ENCODE results near the gene HNF1A.
"Not testable (repeated sequence)": the region's sequence is repeated elsewhere in the genome, so short reads cannot be mapped to it uniquely, and the experiment has no call there.

HNF1A gene

DNA sequence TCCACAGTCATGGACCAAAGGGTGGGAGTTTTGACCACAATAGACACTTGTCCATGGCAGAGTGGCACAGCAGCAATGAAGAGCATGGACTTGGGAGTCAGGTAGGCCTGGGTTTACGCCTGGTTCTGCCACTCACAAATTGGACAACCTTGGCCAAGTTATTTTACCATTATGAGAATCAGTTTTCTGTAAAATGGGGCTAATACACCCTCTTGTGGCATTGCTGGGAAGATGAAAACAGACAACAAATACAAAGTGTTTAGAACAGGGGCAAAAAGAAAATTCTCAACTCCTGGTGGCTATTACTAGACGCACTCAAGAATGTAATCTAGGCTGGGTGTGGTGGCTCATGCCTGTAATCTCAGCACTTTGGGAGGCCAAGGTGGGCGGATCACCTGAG lies 35.4 kb downstream of the HNF1A start:
- DNase-seq, result no peak

DNA sequence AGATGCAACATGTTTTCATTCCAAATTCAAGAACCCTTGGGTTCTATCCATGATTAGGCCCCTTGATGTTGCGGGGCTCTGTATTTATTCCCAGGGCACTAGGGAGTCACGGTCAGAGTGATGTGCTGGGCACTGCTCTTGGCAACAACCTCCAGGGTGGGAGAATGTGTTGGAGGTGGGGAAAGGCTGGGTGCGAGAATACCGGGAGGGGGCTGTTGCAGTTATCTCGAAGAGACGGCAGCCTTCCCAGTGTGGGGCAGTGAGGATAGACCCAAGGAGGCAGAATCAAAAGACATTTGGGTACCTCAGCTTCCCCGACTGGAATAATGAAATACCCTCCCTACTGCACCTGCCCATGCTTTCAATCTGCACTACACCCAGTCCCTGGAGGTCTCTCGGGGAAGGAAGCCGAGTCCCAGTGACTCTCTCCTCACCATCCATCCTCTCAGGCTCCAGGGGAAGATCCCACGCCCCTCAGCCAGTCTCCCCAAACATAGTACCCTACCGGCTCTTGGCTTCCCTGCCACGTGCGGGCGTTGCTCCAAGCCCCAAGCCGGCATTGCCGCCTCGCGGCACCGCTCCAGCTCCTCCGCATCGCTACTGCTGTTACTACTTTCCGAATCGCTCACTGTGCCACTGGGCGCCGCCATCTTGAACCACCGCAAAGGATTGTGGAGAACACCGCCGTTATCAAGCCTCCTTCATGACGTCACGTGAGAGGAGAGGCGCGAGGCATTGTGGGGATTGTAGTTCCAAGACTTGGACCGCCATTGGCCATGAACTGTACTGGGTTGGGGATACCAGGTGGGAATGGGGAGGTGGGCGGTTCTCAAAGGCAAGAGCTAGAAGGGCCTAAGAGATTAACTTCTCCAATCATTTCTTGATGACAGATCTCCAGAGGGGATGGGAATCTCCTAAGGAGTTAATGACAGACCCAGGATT lies 37.8 kb downstream of the HNF1A start, which contains the start of gene C12orf43:
Gene C12orf43, minus strand, starts transcription at position 663 of the 942 bp plus-strand sequence. Its CDS starts 13 bp downstream, at position 650.
- DNase-seq, result peak; percentile 98

DNA sequence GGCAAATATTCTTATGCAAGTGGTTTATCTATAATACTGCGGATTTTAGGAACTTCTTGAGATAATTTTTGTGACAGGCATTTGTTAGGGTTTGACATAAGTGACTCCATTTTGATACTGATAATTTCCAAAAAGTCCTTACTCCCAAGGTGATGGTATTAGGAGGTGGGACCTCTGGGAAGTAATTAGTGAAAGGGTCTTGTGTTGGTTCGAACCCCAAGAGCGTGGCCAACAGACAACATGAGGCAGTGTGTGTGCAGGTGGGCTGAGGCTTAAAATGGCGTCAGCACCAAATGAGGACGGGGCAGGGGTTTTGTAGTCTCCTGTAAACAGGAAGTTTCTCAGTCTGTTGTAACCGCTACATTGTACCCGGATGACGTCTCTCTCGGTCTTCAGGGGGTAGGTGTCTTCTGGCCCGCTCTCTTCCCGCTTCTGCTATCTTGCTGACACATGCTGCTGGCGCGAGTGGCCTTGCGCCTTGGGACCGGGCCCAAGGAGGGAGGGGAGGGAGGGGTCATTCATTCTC lies 39.7 kb downstream of the HNF1A start:
- no peak for DNase-seq

DNA sequence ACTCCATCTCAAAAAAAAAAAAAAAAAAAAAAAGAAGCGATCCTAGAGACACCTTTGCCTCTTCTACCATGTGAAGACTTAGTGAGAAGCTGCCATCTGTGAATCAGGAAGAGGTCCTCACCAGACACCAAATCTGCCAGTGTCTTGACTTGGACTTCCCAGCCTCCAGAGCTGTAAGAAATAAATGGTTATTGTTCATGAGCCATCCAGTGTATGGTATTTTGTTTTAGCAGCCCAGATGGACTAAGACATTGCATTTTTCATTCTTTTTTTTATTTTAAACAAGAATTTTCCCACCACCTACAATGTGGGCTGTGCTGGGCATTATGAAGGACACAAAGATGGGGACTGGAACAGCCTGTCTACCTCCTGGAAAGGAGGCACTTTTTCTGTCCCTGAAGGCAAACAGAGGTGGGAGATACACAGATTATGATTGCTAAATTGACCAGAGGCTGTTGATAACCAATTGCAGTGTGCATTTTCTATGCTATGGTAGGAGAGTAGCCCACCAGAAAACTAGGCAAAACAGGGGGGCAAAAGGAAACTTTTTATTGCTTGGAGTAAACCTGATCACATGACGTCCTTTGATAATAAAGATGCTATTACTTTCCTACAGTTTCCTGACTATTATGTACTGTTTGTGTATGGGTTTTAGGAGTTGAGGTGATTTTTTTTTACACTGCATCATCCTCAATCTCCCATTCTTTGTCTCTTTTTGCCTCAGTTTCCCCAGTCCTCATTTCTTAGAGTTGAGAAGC lies 40.7 kb downstream of the HNF1A start:
- DNase-seq, result no peak

DNA sequence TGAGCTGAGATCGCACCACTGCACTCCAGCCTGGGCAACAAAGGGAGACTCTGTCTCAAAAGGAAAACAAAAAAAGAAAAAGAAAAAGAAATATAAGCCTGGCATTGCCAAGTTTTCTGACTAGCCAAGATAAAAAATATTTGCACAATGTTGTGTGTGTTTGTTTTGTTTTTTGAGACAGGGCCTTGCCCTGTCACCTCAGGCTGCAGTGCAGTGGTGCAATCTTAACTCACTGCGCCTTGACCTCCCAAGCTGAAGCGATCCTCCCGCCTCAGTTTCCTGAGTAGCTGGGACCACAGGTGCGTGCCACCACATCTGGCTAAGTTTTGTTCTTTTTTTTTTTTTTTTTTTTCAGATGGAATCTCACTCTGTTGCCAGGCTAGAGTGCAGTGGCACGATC lies 43.4 kb downstream of the HNF1A start:
- no peak for DNase-seq

DNA sequence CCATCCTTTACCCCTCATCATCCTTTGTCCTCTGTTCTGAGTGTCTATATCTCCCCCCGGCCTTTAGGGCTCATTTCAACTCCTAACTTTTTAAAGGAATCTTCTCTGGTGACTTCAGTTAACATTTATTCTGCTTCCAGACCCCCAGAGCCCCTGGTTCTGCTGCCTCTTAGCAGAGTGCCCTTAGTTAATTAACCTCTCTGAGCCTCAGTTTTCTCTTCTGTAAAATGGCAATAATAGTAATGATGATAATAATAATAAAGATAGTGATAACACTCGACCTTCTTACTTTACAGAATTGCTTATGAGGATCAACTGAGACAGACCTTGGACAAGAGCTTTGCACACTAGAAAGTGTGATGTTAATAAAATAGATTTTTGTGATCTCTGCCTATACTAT lies 44.4 kb downstream of the HNF1A start:
- DNase-seq, result no peak

DNA sequence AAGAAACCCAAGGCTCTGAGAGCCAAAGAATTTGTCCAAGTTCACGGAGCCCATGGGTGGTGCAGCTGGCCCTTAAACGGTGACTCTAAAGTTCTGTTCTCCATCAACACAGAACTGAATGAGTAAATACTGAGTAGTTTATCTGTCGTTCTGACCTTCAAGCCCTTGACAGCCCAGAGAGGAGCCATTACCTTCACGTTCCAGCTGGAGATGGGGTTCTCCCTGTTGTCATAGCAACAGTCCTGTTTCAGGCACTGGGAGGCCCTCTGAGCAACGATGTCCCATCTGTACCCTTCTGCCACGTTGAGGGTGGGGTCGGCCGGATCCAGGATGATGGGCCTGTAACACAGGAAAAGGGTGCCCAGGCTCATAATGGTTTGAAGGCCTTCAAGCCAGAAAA lies 45.5 kb downstream of the HNF1A start:
- DNase-seq, result no peak

DNA sequence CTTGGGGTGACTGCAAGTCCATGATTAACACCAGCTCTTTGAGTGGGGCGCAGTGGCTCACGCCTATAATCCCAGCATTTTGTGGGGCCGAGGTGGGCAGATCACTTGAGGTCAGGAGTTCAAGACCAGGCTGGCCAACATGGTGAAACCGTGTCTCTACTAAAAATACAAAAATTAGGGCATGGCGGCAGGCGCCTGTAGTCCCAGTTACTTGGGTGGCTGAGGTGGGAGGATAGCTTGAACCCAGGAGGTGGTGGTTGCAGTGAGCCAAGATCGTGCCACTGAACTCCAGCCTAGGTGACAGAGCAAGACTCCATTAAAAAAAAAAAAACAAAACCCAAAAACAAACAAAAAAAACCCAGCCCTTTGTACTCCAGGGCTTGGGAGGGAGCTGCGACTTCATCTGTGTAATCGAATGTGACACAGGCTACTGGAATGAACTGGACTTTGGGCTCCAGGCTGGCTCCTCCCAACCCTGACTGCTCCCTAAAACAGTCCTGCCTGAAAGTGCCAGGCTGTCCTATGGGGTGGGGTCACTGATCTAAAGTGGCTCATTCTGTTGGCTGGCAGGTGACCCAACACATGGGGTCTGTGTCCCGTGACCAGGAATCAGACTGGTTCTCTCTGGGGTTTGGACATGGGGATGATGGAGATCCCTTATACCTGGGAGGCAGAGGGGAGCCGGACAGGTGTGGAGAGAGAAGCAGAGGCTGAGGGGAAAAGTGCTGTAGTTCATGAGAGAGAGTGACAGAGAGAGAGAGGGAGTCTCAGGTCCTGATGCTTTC lies 47.3 kb downstream of the HNF1A start:
- no peak for DNase-seq

DNA sequence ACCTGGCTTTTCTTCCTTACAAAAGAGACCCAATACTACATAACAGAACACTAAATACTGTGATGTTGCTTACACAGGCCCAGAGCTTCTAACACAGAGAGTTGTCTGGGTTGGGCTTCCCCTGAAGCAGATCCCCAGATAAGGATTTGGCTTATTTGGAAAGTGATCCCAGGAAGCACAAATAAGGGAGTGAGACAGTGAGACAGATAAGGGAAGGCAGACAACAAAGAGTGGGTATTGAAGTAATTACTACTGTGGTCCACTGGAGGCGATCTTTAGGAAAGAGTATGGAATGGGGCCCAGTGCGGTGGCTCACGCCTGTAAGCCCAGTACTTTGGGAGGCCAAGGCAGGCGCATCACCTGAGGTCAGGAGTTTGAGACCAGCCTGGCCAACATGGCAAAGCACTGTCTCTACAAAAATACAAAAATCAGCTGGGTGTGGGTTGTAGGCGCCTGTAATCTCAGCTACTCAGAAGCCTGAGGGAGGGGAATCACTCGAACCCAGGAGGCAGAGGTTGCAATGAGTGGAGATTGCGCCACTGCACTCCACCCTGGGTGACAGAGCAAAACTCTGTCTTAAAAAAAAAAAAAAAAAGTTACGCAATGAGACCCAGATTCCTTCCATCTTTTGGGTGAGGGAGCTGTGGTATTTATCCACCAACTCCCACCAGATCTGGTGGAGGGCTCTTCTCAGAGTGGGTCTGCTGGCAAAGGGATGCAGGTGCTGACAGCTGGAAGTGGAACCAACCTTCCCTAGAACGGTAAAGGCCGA lies 48.1 kb downstream of the HNF1A start:
- no peak for DNase-seq

DNA sequence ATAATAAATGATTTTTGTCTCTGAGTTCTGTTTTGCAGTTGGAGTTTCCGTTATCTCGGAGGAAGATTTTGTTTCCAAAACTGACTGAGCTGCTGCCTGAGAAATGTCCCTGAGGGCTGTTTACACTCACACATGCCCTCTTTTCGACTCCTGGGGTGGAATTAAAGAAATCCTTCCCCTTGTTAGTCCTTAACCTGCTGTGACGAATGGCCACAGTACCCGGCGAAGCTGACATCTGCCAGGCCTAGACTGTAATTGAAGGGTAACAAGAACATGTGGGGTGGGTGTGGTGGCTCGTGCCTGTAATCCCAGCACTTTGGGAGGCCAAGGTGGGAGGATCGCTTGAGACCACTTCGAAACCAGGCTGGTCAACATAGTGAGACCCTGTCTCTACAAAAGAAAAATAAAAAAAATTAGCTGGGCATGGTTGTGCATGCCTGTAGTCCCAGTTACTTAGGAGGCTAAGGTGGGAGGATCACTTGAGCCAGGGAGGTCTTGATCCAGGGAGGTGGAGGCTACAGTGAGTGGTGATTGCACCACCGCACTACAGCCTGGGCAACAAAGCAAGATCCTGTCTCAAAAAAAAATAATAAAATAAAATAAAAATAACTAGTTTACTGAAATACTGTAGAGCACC lies 52.4 kb downstream of the HNF1A start:
- no peak for DNase-seq

DNA sequence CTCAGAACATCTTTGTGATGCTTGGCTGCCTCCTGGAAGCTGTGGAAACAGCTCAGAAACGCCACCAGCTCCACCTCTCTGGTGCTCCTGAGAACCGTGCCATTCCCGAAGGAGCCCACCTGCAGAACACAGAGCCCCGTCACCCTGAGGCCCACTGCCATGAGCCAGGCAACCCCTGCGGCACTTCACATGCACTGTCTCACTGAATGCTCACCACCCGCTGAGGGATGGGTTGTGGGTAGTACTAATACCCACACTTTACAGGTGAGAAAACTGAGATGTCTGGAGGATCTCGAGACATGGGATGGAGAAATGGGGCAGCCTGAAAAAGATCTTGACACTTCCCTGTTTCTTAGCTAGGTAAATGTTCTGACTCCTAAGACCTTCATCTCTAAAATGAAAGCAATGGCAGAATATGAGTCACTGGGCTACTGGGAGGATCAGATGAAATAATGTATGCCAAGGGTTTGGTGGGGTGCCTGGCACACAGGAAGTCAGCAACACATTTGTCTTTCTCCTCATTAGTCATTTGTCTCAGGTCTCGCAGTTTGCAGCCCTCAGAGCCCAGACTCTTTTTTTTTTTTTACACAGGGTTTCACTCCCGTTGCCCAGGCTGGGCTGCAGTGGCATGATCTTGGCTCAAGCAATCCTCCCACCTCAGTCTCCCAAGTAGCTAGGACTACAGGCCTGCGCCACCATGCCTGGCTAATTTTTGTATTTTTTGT lies 55.4 kb downstream of the HNF1A start:
- no peak for DNase-seq

DNA sequence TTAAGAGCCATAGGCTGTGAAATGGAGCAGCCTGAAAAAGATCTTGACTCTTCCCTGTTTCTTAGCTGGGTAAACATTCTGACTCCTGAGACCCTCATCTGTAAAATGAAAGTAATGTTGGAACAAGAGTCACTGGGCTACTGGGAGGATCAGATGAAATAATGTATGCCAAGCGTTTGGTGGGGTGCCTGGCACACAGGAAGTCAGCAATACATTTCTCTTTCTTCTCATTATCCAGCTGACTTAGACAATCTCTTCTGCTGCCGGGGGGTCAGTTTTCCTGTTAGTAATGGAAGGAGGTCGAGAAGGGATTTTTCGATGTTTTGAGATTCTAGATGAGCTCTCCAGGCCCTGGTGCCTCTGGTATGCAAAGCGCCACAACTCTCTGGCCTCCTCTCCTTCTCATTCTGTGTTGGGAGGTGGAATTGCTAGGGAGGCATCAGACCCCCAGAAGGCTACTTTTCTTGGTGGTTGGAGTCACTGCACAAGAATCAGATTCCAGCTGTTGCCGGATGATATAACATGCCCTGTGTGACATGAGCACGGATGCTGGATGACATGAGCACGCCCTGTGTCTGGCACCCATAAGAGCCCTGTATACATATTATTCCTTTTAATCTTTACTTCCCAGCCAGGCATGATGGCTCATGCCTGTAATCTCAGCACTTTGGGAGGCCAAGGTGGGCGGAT lies 56.4 kb downstream of the HNF1A start:
- DNase-seq, result no peak

DNA sequence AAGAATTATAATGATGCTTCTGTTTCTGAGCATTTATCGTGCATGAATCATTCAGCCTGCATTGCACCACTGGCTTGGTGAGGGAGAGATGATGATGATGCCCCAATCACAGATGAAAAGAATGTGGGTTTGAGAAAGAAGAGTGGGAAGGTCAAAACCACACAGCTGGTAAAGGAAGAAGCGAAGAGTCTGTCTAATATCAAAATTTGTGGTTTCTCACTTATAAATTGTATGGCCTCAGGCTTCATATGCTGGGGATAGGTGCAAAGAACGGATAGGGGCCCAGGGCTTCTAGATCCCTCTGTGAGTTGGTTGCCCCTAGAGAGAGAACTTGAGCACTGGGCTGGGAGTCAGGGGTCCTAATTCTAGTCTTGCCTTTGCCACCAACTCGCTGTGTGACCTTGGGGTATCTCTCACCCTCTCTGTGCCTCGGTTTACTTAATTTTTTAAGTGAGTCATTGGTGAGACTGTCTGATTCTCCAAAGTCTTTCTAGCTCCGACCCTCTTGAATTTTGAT lies 58.5 kb downstream of the HNF1A start:
- no peak for DNase-seq

DNA sequence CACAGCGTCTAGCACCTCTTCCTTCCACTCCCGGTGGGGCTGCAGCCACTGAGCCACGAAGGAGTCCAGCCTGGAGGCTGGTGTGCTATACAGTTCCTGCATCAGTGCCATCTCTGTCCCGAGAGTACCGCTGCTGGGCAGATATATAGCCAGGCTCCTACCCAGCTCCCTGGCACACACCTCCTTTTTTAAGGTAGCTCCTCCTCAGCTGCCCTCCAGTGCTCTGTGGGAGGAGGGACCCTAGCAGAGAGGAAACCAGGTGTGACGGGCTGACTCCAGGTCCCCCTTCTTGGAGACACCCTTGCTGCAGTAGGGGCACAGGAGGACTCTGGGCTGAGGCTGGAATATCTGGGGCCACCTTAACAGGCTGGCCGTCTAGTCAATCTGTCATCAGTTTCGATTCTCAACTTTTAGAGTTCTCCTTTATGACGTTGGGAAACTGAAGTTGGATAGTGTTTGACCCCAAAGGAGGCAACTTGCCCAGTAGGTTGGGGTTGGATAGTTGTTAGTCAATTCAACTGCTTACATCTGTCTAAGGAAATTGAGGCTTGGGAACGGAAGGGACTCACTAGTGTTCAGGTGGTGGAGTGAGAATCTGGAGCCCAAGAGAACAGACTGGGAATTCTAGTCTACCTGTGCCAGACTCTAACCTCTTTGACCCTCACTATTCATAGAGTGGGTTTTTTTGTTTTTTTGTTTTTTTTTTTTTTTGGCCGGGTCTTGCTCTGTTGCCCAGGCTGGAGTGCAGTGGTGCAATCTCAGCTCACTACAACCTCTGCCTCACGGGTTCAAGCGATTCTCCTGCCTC lies 60.7 kb downstream of the HNF1A start, which contains the start of gene OASL:
Gene OASL, minus strand, starts transcription at position 386 of the 808 bp plus-strand sequence. Its CDS starts 275 bp downstream, at position 111.
- DNase-seq, result no peak

DNA sequence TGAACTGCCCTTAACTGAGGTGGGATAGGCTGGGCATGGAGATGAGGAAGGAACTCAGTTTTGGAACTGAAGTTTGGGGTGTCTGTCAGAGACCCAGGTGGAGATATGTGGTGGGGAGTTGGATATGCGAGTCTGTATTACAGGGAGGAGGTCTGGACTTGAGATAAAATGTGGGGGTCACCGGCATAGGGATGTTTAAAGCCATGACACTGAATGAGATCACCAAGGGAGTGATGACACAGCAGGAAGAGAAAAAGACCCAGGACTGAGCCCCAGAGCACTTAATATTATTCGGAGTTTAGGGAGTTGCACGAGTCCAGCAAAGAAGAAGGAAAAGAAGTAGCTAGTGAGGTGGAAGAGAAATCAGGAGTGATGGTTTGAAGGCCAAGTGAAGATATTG lies 64.7 kb downstream of the HNF1A start:
- no peak for DNase-seq

DNA sequence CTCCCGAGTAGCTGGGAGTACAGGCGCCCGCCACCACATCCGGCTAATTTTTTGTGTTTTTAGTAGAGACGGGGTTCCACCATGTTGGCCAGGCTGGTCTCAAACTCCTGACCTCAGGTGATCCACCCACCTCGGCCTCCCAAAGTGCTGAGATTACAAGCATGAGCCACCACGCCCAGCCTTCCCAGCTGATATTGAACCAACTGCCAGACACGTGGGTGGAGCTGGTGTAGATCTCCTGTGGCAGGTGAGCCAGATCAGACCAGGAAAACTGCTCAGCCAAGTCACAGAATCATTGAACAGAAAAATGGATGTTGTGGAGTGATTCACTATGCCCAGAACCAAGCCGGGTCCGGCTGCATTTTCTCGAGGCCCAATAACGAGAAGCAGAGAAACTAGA lies 69.1 kb downstream of the HNF1A start:
- DNase-seq, result not testable (repeated sequence)

DNA sequence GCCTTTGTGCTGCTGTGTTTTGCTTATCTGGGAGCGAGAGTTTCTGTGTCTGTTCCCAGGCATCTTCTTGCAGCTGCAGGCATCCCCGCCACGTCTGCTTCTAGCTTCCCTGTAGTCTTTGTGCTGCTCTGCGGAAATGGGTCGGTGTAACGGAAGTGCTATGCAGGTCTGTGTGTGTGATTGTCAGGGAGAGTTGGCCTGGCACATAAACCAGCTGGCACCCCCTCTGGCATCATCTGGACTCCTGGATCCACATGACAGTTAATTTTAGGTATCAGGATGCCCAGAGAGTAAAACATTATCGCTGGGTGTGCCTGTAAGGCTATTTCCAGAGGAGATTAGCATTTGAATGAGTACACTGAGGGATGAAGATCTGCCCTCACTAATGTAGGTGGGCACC lies 70.1 kb downstream of the HNF1A start:
- DNase-seq, result no peak

DNA sequence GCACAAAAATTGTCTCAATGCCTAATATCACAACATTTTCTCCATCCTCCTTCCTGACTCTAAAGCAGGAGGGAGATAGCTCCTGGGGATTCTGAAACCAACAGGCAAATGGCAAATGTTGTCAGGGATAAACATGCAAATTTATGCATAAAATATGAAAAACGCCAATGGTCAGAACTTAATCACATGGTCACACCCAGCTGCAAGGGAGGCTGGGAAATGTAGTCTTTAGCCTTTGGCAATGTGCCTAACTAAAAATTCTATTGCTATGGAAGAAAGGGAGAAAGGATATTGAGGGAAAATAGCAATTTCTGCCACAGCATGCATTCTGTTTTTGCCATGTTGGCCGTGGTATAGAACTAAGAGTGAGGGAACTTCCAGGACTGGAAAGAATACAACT lies 72.4 kb downstream of the HNF1A start:
- no peak for DNase-seq

Measured in eye (tissue), 1 donor.